ENCODE measurements around the gene CAPN15. TPM values are rescaled to one million over a fixed set of nuclear protein-coding genes. Genes with fewer than 3 reads are reported as not detected.

CAPN15 gene
- total RNA-seq, 1 donor from 2014 or later = 45.2 TPM

DNA sequence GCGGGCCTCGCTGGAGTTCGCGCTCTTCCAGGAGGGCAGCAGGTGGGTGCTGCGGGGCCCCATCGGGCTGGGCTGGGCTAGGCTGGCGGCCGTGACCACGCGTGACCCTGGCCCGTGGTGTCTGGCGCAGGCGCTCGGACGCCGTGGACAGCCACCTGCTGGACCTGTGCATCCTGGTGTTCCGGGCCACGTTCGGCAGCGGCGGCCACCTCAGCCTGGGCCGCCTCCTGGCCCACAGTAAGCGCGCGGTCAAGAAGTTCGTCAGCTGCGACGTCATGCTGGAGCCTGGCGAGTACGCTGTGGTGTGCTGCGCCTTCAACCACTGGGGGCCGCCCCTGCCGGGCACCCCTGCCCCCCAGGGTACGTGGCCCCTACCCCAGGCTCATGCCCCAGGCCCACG, 24.7 kb downstream of the CAPN15 start:
- H3K4me3 ChIP-seq = no peak overlapping the region
- intact Hi-C loops (cut with DNase I) = no loop called here
- no peaks in the 10 kb centered on the region for H3K9me3 ChIP-seq
- H3K27ac ChIP-seq = no peak overlapping the region
- DNase-seq (no peak), ATAC-seq (no peak)
- H3K27me3 ChIP-seq = no peaks in the 10 kb centered on the region
- H3K36me3 ChIP-seq = peaks cover 31% of the 10 kb centered on the region
- TF ChIP-seq CTCF (IDR thresholded peaks at IDR 0.05) = no peak
- no peaks in the 10 kb centered on the region for H3K4me1 ChIP-seq

- H3K9me3 ChIP-seq = no peaks in the 10 kb centered on the region
- no peak overlapping the region for H3K27ac ChIP-seq
- H3K36me3 ChIP-seq = peaks cover 20% of the 10 kb centered on the region
- DNase-seq (no peak), ATAC-seq (no peak)
- peaks cover 3% of the 10 kb centered on the region for H3K27me3 ChIP-seq
- TF ChIP-seq CTCF (IDR thresholded peaks at IDR 0.05) = no peak
- no peak overlapping the region for H3K4me3 ChIP-seq
- H3K4me1 ChIP-seq = no peaks in the 10 kb centered on the region
- intact Hi-C loops (cut with DNase I) = no loop called here
Observed at GRCh38 chr16:553601-554296, 26.2 kb downstream of the CAPN15 start.

- H3K36me3 ChIP-seq = peaks cover 17% of the 10 kb centered on the region
- ATAC-seq = no peak
- H3K4me3 ChIP-seq = no peak overlapping the region
Observed at GRCh38 chr16:554297-554621, 26.7 kb downstream of the CAPN15 start.

GRCh38 chr16:554640-555365, 27.3 kb downstream of the CAPN15 start:
- Histone ChIP-seq H3K4me3 (no peak overlapping the region), H3K36me3 (peaks cover 17% of the 10 kb centered on the region), H3K9me3 (no peaks in the 10 kb centered on the region), H3K27ac (no peak overlapping the region), H3K27me3 (peaks cover 14% of the 10 kb centered on the region), H3K4me1 (no peaks in the 10 kb centered on the region)
- ATAC-seq (no peak), DNase-seq (no peak)
- no peak for TF ChIP-seq CTCF (IDR thresholded peaks at IDR 0.05)
- intact Hi-C loops (cut with DNase I) = no loop called here

More at GRCh38 chr16:554297-554621, 26.7 kb downstream of the CAPN15 start:
- no peak for TF ChIP-seq CTCF (IDR thresholded peaks at IDR 0.05)
- H3K27ac ChIP-seq = no peak overlapping the region
- no peak for DNase-seq
- H3K27me3 ChIP-seq = peaks cover 9% of the 10 kb centered on the region
- H3K9me3 ChIP-seq = no peaks in the 10 kb centered on the region
- intact Hi-C loops (cut with DNase I) = no loop called here
- H3K4me1 ChIP-seq = no peaks in the 10 kb centered on the region

DNA sequence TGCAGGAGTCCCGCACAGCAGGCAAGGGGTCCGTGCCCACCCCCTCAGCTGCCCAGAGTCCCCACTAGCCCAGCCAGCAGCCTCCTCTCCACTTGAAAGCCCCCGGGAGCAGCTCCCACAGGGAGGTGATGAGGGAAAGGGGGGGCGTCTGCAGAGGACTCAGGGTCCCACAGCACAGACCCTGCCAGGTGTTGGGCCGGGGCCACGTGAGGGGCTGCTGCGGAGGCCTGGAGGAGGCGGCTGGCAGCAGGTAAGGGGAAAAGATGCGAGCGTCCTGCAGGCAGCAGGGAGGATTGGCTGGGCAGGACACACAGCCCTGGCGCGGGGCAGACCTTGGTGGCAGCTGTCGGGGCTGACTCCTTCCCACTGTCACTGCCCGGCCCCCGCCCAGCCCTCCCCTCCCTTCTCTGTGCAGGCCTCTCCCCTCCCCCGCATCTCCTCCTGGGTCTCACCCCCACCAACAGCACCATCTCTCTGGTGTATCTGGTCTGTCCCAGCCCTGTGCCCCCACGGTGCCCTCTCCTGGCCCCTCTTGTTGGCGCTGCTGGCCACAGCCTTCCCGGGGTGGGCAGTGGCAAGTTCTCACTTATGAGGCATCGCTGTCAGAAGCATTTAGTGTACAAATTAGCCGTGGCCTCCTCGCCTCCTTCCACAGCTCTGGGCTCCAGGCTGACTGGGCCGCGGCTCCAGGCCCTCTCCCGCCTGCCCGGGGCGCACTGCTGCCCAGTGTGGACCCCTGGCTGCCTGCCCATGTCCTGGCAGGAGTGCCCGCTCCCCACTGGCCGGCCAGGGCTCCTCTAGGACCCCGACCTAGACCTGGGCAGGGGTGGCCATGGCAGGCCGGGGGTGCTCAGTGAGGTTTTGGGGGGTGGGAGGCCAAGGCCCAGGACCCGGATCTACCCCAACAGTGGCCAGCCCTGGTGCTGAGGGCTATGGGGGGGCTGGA, 28.3 kb downstream of the CAPN15 start:
- no peak for ATAC-seq
- intact Hi-C loops (cut with DNase I) = no loop called here
- H3K4me1 ChIP-seq = no peaks in the 10 kb centered on the region

More for the DNA sequence above, 28.3 kb downstream of the CAPN15 start:
- H3K4me3 ChIP-seq = no peak overlapping the region
- no peaks in the 10 kb centered on the region for H3K9me3 ChIP-seq
- TF ChIP-seq CTCF (IDR thresholded peaks at IDR 0.05) = no peak
- peaks cover 17% of the 10 kb centered on the region for H3K36me3 ChIP-seq
- no peak for DNase-seq
- peaks cover 16% of the 10 kb centered on the region for H3K27me3 ChIP-seq
- H3K27ac ChIP-seq = no peak overlapping the region

Data from upper lobe of right lung (tissue), 1 donor.